Measurements from ENCODE around the gene METTL25B.

The METTL25B gene

GRCh38 chr1:156703741-156704140 is 24.5 kb upstream of the METTL25B start:
- TF ChIP-seq, protein P1, sequence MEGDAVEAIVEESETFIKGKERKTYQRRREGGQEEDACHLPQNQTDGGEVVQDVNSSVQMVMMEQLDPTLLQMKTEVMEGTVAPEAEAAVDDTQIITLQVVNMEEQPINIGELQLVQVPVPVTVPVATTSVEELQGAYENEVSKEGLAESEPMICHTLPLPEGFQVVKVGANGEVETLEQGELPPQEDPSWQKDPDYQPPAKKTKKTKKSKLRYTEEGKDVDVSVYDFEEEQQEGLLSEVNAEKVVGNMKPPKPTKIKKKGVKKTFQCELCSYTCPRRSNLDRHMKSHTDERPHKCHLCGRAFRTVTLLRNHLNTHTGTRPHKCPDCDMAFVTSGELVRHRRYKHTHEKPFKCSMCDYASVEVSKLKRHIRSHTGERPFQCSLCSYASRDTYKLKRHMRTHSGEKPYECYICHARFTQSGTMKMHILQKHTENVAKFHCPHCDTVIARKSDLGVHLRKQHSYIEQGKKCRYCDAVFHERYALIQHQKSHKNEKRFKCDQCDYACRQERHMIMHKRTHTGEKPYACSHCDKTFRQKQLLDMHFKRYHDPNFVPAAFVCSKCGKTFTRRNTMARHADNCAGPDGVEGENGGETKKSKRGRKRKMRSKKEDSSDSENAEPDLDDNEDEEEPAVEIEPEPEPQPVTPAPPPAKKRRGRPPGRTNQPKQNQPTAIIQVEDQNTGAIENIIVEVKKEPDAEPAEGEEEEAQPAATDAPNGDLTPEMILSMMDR (IDR thresholded peaks at IDR 0.05) = no peak

GRCh38 chr1:156704166-156704711 is 24.0 kb upstream of the METTL25B start:
- TF ChIP-seq, protein P1 (IDR thresholded peaks at IDR 0.05) = no peak

- TF ChIP-seq, protein P1 (IDR thresholded peaks at IDR 0.05) = no peak
Observed at GRCh38 chr1:156704930-156705320, 23.3 kb upstream of the METTL25B start.

GRCh38 chr1:156705321-156705917 is 22.9 kb upstream of the METTL25B start, which contains the start of gene CRABP2:
Gene CRABP2 (minus strand): TSS chr1:156705583. CDS start chr1:156705446, 137 bp downstream.
- TF ChIP-seq, protein P1 (IDR thresholded peaks at IDR 0.05) = no peak

- TF ChIP-seq, protein P1 (IDR thresholded peaks at IDR 0.05) = peak; percentile 98
Observed at GRCh38 chr1:156705918-156706656, 22.2 kb upstream of the METTL25B start.

DNA sequence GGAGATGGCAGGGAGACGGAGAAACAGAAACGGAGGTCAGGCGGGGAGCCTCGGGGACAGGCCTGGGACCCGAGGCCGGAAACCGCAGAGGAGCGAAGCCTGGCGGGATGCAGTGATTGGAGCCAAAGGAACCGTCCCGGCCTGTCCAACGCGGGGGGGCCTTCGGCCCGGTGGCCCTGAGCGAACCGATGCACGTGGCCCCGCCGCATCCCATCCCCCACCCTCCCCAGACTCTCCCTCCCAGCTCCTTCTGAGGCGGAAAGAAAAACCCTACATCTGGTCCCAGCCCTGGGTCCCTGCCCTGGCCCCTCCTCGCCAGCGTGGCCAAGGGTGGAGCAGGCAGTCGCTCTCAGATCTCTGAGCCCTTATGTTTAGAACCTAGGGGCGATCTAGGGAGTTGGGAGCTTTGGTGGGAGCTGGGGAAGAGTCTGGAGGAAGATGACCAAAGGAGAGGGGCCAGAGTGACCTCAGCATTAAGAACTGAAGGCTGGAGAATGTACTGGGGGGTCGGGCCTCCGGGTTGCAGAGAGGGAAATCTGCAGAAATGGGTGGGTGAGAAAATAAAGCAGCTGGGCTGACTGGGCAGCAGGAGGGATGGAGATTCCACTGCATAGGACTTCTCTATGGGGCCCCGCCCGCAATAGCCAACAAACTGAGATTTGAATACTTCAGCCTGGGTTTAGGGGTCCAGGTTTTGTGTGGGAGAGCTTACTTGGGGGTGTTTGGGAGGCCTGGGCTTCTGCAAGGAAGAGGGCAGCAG is 21.4 kb upstream of the METTL25B start:
- TF ChIP-seq, protein P1 (IDR thresholded peaks at IDR 0.05) = no peak

DNA sequence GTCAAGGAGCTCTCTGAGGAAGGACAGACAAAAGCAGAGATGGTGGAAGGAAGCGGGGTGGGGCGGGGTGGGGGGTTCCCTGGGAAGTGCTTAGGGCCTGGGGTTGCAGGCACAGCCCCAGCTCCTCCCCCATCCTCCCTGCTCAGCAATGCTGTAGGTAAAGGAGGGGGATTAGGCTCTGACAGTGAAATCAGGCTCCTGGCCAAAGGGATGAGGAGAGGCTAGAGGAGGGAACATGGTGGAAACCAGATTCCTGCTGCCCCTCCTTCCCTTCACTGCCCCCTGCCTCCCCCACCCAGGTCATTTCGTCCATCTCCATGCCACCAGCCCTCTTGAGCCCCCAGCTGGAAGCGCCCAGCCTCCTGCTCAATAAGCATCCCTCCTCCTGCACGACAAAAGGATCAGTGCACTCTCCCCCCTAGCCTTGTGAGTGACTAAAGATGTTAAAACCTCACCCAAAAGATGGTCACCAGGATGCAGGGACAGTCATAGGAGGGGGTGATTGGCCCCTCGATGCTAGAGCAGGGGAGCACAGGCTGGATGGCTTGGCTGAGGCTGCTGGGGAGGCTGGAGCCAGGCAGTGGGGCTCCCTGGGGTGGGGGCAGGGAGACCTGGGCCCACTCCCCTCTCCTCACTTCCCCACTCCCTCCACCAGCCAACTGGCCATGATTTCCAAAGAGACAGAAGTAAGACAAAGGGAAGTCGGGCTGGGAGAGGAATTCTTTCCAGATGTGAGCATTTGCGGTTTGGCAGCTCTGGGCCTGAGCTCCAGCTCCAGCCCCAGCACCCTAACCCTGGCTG is 20.7 kb upstream of the METTL25B start:
- TF ChIP-seq, protein P1 (IDR thresholded peaks at IDR 0.05) = no peak
